Activated T-cell treated with anti-CD3 and anti-CD28 coated beads for 4 hours (primary cell): ENCODE results near the gene TXNDC16.
"Not testable (repeated sequence)": the region's sequence is repeated elsewhere in the genome, so short reads cannot be mapped to it uniquely, and the experiment has no call there.

Experiments
- DNase-seq: peaks from one replicate; pipeline ENCODE4 v3.0.0-alpha.2; 2020

The TXNDC16 gene

DNA sequence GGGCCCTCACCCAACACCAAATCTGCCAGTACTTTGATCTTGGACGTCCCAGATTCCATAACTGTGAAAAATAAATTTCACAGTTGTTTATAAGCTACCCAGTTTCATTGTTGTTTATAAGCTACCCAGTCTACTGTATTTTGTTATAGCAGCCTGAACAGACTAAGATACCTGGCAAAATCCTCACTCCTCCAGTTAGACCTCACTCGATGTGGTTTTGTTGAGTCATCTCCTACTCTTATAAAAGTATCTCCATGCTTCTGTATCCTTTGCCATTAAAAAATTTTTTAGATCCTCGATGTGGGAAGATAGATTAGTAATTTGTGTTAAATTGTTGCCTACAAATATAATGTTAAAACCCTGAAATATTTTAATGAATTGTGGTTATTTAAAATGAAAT, 16.0 kb downstream of the TXNDC16 start:
- no peak for DNase-seq

DNA sequence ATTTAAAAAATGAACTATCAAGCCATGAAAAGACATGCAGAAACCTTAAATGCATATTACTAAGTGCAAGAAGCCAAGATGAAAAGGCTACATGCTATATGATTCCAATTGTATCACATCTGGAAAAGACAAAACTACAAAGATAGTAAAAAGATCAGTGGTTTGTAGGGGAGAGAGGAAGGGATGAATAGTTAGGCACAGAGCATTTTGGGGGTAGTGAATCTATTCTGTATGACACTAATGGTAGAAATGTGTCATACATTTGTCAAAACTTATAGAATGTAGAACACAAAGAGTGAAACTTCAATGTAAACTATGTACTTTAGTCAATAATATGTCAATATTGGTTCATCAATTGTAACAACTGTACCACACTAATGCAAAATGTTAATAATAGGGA, 20.8 kb downstream of the TXNDC16 start:
- DNase-seq = no peak

DNA sequence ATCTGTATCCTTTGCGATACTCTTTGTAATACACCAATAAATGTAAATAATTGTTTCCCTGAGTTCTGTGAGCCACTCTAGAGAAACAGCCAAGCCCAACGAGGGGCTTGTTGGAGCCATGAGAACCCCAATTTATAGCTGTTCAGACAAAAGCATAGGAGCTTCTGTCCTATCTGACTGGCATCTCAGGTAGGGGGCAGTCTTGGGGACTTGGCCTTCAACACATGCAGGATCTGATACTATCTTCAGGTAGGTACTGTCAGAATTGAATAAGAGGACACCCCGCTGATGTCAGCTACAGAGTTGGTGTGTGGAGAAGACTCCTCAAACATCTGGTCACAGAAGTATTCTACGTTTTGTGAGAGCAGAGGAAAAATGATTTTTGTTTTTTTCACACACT, 25.3 kb downstream of the TXNDC16 start:
- no peak for DNase-seq

DNA sequence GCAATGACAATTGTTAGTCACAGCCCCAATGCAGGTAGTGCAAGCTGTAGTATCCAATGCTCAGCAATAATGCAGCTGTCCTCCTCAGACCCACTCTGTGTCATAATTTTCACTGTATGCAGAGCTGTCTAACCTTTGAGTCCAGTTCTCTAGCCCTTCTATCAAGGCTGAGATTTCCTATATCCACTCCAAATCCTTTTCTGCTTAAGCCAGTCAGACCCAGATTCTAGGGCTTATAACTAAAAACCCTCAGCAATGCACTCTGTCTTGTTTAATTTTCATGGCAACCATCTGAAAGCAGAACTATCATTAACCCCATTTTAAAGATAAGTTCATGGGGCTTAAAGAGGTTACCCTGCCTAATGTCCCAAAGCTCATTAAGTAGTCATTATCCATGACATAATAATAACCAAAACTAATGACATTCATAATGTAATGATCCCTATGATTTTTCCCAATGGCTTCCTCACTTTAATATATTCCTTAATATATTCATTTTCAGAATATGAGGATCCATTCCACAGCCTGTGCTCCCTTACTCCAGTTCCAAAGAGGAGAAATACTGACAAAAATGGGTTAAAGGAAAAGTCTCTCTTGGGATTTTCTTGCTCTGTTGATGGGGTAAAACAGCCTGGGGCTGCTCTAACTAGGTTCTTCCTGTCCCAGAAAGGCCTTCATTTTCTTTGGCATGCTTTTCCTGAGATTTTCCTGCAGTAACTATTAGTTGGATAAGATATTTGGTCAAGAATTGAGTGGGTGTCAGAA, 29.5 kb downstream of the TXNDC16 start:
- no peak for DNase-seq

DNA sequence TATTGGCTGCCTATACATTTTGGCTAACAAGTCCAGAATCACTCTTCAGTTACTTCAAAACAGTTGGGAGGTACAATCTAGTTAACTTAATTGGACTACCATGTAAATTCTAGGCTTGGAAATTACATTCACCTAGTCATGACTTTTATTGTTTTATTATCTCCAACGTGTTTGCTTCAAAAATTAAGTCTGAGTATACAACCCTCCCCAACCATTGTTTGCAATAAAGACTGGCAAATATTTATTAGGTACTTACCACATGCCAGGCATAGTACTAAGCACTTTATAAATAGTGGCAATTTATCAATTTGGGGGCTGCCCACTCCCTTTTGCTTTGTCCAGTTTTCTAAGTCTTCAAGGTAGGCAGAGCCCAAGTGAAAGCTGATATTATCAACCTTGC, 30.3 kb downstream of the TXNDC16 start:
- no peak for DNase-seq

DNA sequence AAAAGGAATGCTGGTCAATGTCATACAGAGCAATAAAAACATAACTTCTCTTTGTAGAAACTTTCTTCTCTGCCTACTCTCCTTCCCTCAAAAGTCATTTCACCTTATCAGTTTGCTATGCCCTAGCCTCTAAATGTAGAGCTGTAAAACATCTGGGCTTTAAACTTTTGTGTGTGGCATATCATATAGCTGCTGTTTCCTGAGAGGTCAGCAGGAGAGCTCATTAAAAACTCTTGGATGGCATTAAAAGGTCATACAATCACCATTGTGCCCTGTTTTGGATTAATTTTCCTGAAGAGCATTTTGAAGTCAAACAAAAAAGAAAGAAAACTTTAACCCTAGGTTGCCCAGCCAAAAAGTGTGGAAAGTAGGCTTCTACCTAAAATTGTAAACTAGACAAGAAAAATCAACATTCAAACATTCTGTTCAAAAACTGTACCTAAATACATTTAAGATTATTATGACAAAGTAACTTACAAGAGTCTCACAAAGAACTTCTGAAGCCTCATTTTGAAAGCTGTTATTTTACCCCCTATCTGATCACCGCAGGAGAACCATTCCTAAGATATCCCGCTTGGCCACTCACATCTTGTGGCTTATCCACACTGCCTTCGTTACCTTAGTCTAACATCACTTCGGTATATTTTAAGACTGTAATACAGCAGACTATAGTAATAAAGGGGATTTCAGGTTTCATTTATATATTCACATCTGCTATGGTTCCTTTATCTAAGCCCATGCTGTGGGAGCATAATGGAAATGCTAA, 38.1 kb downstream of the TXNDC16 start:
- DNase-seq = no peak

DNA sequence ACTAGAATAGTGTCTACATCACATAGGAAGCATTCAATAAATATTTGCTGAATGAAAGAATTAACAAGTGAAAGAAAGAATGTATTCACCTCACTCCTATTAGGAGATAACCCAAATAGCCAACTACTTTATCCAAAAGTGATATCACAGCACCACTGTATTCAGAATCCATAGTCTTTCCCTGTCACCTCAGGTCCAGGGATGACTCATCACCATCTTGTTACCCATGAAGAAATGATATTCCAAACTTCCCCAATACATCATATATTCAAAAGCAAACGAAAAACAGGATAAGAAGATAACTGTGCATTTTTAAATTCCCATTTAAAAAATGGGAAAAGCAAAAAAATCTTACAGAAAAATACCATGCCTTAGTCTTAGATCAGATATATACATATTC, 39.1 kb downstream of the TXNDC16 start:
- DNase-seq = no peak

DNA sequence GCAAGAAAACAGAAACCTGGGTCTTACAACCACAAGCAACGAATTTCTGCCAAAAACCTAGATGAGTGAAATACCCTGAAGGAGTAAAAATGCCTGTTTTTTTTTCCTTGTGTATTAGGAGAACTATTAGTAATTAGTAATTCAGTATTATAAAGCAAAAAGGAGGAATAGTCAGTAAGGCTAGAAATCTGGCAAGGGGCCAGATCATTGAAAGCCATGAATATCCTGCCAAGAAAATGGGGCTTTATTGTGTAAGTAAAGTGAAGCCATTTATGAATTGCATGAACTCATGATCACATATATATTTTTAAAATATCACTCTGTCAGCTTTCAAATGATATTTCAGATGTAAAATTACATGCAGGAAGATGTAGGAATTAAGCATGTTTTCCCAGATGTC, 57.9 kb downstream of the TXNDC16 start:
- DNase-seq = no peak

DNA sequence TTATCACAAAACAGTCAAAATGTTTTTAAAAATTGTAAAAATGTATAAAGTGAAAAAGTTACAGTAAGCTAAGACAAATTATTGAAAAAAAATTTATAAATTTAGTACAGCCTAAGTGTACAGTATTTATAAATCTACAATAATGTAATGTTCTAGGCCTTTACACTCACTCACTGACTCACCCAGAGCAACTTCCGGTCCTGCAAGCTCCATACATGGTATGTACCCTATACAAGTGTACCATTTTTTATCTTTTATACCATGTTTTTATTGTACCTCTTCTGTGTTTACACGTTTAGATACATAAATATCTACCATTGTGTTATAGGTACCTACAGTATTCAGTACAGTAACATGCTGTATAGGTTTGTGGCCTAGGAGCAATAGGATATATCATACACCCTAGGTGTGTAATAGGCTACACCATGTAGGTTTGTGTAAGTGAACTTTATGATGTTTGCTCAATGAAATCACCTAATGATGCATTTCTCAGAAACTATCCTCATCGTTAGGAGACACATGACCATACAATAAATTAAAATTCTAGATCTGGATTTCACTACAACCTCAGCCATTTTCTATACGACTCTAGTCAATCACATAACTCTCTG, 66.8 kb downstream of the TXNDC16 start:
- no peak for DNase-seq

DNA sequence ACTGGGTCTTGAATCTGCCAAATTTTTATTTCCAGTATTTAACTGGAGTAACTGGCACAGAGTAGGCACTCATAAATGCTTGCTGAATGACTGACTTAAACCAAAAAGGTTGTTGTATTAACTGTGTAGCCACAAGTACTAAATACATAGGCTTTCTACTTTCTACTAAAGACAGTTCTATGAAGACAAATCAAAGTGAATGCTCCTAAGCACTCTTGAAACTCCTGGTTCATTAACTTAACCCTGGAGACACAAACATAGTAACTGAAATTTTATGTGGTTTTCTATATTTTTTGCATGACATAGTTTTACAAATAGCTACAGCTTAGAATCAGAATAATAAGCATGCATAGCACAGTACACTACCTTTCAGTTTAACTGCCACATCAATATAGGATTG, 70.4 kb downstream of the TXNDC16 start:
- no peak for DNase-seq

DNA sequence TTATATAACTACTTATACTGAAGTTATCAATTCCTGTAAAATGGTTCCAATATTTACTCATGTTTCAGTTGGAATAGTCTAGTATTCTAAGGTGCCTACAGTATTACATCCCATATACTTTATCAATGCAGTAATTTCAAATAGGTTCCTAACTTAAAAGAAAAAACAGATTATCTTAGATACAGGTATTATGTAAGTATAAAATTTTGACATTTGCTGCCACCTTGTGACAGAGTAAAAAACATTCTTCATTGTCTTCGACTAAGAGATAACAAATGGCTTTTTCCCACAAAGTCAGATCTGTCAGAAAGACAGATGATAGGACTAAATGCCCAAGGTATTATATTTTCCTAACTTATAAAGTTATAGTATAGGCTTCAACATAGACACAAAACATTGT, 78.7 kb downstream of the TXNDC16 start:
- no peak for DNase-seq

DNA sequence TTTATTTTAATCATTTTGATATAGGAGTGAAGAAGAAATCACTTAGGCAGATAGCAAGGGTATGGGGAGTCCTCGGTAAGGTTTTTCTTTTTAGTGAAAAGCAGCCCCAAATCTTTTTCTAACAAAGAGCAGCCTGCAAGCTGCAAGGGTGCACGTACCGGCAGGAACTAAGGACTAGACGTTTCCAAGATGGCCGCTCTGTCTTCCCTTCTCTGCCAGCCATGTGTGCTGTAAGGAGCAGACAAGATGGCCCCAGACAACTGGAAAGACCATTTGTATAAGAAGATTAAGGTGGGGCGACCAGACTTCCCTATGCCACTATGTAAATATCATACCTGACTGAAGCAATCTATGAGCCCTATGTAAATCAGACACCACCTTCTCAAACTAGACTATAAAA, 79.6 kb downstream of the TXNDC16 start:
- no peak for DNase-seq

DNA sequence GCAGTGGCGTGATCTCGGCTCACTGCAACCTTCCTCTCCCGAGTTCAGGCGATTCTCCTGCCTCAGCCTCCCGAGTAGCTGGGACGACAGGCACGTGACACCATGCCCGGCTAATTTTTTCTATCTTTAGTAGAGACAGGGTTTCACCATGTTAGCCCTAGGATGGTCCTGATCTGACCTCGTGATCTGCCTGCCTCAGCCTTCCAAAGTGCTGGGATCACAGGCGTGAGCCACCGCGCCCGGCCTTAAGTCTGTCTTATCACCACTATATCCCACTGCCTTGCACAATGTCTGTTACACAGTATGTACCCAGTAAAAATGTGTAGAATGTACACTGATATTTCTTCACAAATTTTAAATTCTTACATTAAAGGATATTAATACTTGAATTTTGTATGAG, 80.1 kb downstream of the TXNDC16 start:
- not testable (repeated sequence) for DNase-seq

DNA sequence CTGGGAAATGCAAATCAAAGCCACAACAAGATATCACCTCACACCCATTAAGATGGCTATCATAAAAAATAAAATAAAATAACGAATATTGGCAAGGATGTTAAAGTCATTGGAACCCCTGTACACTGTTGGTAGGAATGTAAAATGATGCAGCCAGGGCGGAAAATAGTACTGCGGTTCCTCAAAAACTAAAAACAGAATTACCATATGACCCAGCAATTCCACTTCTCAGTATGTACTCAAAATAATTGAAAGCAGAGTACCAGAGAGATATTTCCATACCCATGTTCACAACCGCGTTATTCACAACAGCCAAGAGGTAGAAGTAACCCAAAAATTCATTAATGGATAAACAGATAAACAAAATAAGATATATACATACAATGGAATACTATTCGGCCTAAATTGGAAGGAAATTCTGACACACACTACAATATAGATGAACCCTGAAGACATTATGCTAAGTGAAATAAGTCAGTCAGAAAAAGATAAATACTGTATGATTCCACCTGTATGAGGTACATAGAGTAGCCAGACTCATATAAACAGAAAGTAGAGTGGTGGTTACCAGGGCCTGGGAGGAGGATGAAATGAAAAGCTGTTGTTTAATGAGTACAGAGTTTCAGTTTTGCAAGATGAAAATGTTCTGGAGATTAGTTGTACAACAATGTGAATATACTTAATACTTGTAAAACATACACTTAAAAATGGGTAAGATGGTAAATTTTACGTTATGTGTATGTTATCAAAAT, 84.6 kb downstream of the TXNDC16 start:
- no peak for DNase-seq

DNA sequence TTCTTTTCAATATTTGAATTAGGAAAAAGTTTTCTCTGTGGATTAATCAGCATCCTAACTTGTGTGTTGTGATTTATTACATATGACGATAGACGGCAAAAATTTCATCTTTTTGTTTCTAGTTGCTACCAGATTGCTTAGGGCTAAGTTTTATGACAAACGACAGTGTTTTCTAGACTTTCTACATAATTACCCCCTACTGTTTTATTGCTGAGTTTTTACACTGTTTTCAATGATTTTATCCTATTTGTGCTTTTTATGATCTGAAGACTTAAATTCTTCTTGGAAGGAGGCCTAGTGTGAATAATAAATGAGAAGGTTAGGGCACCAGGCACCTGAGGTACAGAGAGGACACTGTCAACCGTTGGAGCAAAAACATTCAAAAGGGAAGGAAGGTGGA, 88.1 kb downstream of the TXNDC16 start:
- no peak for DNase-seq

DNA sequence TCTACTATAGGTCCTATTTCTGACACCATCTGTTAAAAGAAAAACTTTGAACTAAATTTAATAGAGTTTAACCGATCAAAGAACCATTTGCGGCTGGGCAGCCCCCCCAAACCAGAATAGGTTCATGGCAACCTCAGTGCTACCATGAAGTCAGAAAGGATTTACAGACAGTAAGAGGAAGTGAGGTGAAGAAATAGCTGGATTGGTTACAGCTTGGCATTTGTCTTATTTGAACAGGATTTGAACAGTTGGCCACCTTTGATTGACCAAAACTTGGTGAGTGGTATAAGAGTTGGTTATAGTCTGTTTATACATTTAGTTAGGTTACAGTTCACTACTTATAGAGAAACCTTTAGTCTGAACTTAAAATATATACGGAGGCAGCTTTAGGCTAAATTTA, 88.9 kb downstream of the TXNDC16 start:
- DNase-seq = no peak

DNA sequence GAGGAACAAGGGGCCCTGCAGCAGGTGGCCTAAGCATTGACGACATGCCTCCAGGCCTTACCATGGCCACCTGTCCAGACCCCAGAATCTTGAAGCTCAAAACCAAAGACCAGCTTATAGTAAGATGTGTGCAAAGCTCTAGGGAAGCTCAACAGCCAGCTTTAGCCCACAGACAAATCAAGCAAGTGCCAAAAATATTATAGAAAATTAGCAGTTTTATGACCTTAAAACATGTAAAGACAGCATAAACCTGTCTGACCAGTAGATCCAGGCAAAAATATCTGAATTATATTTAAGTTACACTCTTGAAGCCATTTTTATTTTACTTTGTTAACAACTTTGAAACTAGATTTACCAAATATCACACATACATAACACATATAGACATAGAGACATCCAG, 90.6 kb downstream of the TXNDC16 start:
- DNase-seq = no peak

DNA sequence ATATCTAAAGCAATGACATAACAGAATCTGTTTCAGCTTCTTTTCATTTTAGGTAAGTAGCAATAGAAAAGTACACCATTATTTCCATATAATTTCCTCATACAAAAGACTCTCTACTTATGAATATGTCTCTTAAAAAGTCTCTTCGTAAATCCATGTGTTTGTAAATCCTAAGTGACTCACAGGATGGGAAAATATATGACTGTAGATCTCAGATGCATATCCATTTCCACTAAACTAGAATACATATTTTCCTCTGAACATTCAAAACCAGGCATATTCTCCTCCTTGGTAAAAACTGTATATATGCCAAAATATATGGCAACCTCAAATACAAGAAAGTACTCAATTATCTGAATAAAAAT, 93.6 kb downstream of the TXNDC16 start:
- no peak for DNase-seq

DNA sequence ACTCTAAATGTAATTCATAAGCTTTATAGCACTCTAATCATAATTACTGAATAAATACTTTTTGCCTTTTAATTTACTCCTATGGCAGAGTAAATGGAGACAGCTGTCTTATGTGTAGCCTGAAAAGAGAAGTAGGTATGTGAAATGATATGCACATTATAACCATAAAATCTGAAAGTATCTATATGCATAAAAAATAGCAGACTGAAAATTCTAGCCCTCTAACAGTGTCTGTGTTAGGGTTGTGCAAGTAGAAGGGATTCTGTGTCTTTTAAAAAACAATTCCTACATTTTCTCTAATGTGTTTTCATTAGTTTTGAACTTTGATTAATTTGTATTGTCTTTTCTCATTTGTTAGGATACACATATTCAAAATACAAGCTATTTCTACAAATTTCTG, 94.9 kb downstream of the TXNDC16 start:
- no peak for DNase-seq

DNA sequence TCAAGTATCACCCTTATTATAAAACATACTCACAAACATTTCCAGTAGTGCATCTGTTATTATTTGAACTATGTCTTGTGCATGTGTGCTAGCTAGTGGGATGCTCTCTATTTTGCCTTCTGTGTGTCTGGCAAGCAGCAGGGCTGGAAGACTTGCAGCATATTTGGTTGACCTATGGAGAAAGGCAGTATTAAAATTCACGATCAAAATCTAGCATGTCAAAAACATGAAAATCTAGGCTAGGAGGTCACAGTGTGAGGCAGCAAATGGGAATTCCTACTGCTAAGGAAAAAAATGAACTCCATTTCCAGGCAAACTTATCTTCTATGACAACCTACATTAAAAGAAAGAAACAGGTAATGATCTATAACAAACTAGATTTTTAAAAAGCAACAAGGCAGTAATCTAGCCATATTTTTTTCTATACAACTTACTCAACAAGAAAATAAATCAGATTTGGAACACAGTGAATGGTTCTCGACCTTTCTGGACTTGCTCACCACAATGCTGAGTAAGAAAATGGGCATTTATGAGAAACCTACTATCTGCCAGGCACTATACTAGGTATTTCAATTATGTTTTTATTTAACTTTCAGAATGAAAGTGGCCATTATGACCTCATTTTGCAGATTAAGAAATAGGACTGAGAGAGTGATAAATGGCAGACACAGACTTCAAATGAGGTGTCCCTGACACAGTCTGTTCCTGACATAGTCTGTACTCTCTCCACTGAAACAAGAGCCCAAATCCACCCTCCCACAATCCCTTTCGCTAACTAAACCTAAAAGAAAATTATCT, 96.8 kb downstream of the TXNDC16 start:
- no peak for DNase-seq

DNA sequence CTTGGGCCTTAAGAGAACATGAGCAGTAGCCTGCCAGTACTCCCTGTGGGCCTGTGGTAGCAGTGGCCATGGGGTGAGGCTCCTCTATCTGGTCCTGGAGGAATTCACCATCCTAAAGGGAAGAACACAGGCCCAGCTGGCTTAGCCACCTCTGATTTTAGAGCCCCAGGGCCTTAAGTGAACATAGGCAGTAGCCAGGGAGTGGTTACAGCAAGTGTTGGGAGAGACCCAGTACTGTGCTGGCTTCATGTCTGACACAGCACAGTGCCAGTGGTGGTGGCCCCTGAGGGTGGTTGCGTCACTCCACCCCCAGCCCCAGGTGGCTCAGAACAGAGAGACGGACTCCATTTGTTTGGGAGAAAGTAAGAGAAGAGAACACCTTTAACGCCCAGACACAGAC, 105.1 kb downstream of the TXNDC16 start:
- DNase-seq = no peak

DNA sequence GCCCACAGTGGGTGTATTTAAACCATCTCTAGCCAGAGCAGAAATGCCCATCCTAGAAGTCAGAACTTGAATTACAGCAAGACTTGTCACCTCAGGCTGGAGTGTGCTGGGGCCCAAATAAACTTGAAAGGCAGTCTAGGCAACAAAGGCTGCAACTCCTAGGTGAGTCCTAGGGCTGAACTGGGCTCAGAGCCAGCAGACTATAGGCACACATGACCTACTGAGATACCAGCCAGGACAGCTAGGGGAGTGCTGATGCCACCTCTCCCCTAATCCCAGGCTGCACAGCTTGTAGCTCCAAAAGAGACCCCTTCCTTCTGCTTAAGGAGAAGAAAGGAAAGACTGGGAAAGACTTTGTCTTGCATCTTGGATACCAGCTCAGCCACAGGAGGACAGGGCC, 106.0 kb downstream of the TXNDC16 start:
- DNase-seq = no peak

DNA sequence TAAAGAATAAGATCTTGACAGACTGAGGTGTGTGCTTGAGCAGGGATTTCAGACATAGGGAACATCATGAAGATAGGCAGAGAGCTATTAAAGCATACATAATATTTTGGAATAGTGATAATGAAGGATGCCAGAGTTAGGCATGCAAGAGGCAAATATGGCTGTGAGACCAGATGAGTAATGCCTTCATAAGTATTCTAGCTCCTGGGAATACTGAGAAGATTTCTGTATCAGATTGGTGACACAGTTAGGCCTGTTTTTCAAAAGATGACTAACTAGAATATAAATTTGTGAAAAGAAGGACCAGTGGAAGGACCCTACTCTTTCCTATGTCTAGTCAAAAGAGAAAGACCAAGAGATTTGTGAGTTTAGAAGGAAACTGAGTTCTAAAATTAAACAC, 108.8 kb downstream of the TXNDC16 start:
- DNase-seq = no peak
